ENCODE measurements around the gene PIAS3. TPM values are rescaled to one million over a fixed set of nuclear protein-coding genes. Genes with fewer than 3 reads are reported as not detected.
A peak's percentile ranks its signal among the peaks of the same experiment; 100 is the strongest.

PIAS3 gene
- total and polyA plus RNA-seq, 4 experiments from 2014 or later, result 8.8 to 33.6 (median 24.1) TPM

DNA sequence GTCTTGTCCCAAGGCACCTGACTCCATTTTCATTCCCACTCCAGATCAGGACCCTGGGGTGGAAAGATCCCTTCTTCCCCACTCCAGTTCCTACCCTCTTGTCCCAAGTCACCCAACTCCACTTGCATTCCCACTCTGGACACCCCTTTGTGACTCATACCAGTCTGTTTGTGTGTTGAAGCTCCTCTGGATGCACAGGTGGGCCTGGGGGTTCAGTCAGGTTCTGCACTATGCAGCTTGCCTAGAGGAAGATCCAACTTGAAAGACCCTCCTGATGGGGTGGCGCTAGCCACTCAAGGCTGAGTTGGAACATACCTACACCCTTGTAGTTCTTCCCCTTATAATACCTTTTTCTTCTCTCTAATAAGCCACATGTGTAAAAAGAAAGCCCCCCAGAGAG is 36.6 kb upstream of the PIAS3 start:
- CTCF ChIA-PET (ENCODE audit: partially characterized antibody), result interaction anchor here (0.7 to 2.0 kb wide), 6 partner anchors 13 to 119 kb away, joined by 3 to 6 read pairs (median 3); no protein-coding TSS in a partner anchor

DNA sequence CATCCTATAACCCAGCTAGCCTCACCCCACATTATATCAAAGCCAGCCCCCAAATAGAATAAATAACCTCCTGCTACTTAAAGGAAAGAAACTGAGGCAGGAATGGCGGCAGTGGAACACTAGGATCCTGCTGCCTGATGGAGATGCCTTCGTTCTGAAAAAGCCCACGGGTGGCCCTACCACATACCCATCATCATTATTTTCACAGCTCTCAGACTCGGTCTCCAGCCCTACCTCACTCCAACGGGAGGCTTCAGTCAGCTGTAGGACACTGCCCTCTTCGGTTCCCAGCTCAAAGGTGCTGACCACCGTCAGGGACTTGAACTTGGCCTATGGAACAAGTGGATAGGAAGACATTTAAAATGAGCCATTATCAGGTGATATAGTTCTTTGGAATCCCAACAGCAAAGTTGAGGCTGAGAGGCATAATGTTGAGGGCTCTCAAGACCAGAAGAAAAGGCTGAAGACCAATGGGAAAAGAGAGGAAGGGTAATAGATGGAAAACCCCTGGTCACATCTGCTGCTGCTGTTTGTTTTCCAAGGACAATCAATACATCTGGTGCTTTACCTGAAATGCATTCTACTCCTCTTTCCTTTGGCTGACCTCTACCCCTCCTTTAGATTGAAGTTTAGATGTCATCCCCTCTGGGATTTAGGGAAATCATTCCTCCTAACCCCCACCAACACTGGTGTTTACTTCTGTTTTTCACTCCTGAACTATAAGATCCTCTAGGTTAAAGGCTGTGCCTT is 34.6 kb upstream of the PIAS3 start:
- peak overlapping the region in 1 of 7 donors; percentile 42 for H3K27ac Mint-ChIP-seq
- no peaks in the 10 kb centered on the region for H3K27me3 Mint-ChIP-seq
- Histone ChIP-seq H3K9me3 (ENCODE audit: control insufficient read depth in 1 of 2, low read length in 2 of 2) (no peaks in the 10 kb centered on the region), H3K4me1 (ENCODE audit: insufficient read depth, low read length) (no peaks in the 10 kb centered on the region), H3K36me3 (ENCODE audit: insufficient read depth, low read length) (no peaks in the 10 kb centered on the region), H3K4me3 (ENCODE audit: low read length in 2 of 2) (no peak overlapping the region), H3K27me3 (ENCODE audit: insufficient read depth, low read length) (no peaks in the 10 kb centered on the region), H3K27ac (ENCODE audit: low read depth, low read length) (no peak overlapping the region)
- no peak for DNase-seq
- ChIA-PET POLR2A (ENCODE audit: partially characterized antibody) (interaction anchor here (2.8 kb wide), 1 partner anchor 34 kb away, joined by 12 read pairs; the partner anchor contains the start of gene PIAS3), CTCF (ENCODE audit: partially characterized antibody) (interaction anchor here (1.4 to 4.4 kb wide), 10 partner anchors 9 to 124 kb away, joined by 4 to 43 read pairs (median 12); partner anchors contain the start of genes LIX1L and NUDT17)
- peaks cover 3 to 7% of the 10 kb centered on the region in 2 donors for H3K36me3 Mint-ChIP-seq
- H3K9me3 Mint-ChIP-seq, result no peaks in the 10 kb centered on the region
- intact Hi-C loops (cut with micrococcal nuclease), result no loop called here
- no peaks in the 10 kb centered on the region for H3K4me1 Mint-ChIP-seq
- H3K4me3 Mint-ChIP-seq, result peak overlapping the region in 1 of 8 donors; percentile 43

More for the DNA sequence above, 36.6 kb upstream of the PIAS3 start:
- no peak overlapping the region for H3K27ac ChIP-seq (ENCODE audit: low read depth, low read length)
- no peaks in the 10 kb centered on the region for H3K27me3 ChIP-seq (ENCODE audit: insufficient read depth, low read length)
- DNase-seq, result no peak
- Mint-ChIP-seq H3K27ac (no peak overlapping the region), H3K9me3 (no peaks in the 10 kb centered on the region), H3K4me1 (no peaks in the 10 kb centered on the region), H3K4me3 (no peak overlapping the region), H3K27me3 (no peaks in the 10 kb centered on the region), H3K36me3 (peaks cover 3 to 7% of the 10 kb centered on the region in 2 donors)
- H3K4me1 ChIP-seq (ENCODE audit: insufficient read depth, low read length), result no peaks in the 10 kb centered on the region
- H3K9me3 ChIP-seq (ENCODE audit: control insufficient read depth in 1 of 2, low read length in 2 of 2), result no peaks in the 10 kb centered on the region
- intact Hi-C loops (cut with micrococcal nuclease), result no loop called here
- POLR2A ChIA-PET (ENCODE audit: partially characterized antibody), result interaction anchor here (1.4 kb wide), 1 partner anchor 32 kb away, joined by 3 read pairs; the partner anchor contains the start of gene RBM8A
- no peak overlapping the region for H3K4me3 ChIP-seq (ENCODE audit: low read length in 2 of 2)
- no peaks in the 10 kb centered on the region for H3K36me3 ChIP-seq (ENCODE audit: insufficient read depth, low read length)

DNA sequence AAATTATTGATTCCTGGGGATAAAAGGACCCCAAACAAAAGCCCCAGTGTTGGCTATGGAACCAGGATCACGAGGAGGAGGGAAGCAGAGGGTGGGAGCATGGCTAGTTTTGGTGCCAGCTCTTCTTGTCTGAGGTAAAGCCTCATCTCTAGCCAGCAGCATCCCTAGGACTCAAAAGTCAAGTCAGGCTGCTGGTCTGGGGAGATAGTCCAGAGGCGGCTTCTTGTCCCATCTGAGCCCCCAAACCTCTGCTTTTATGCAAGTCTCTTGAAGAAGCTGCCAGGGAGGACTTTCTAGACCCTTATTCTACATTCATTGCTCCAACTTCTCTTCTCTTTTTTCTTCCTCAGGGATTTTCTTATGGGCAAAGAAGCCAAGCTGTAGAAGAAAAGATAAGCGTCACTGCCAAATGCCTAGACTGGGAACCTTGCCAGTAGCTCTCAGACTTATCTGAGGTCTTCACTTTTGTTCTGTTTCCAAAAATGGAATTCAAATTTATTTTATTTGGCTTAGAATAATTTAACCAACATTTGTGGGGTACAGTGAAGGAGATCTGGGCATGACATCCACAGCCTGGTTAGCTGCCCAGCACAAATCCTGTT is 33.7 kb upstream of the PIAS3 start:
- Mint-ChIP-seq H3K9me3 (no peaks in the 10 kb centered on the region), H3K36me3 (peaks cover 3% of the 10 kb centered on the region in 2 donors), H3K27me3 (no peaks in the 10 kb centered on the region), H3K4me1 (no peaks in the 10 kb centered on the region), H3K27ac (no peak overlapping the region), H3K4me3 (no peak overlapping the region)
- H3K9me3 ChIP-seq (ENCODE audit: control insufficient read depth in 1 of 2, low read length in 2 of 2), result no peaks in the 10 kb centered on the region
- H3K27ac ChIP-seq (ENCODE audit: low read depth, low read length), result no peak overlapping the region
- intact Hi-C loops (cut with micrococcal nuclease), result no loop called here
- H3K27me3 ChIP-seq (ENCODE audit: insufficient read depth, low read length), result no peaks in the 10 kb centered on the region
- no peaks in the 10 kb centered on the region for H3K4me1 ChIP-seq (ENCODE audit: insufficient read depth, low read length)
- H3K36me3 ChIP-seq (ENCODE audit: insufficient read depth, low read length), result no peaks in the 10 kb centered on the region
- ChIA-PET POLR2A (ENCODE audit: partially characterized antibody) (interaction anchor here (0.7 to 2.8 kb wide), 4 partner anchors 26 to 115 kb away, joined by 3 to 12 read pairs (median 6); partner anchors contain the start of genes NUDT17 and PIAS3), CTCF (ENCODE audit: partially characterized antibody) (interaction anchor here (0.6 to 4.4 kb wide), 20 partner anchors 9 to 134 kb away, joined by 3 to 43 read pairs (median 6); partner anchors contain the start of genes ITGA10, LIX1L, NUDT17 and RBM8A)
- no peak for DNase-seq
- no peak overlapping the region for H3K4me3 ChIP-seq (ENCODE audit: low read length in 2 of 2)

DNA sequence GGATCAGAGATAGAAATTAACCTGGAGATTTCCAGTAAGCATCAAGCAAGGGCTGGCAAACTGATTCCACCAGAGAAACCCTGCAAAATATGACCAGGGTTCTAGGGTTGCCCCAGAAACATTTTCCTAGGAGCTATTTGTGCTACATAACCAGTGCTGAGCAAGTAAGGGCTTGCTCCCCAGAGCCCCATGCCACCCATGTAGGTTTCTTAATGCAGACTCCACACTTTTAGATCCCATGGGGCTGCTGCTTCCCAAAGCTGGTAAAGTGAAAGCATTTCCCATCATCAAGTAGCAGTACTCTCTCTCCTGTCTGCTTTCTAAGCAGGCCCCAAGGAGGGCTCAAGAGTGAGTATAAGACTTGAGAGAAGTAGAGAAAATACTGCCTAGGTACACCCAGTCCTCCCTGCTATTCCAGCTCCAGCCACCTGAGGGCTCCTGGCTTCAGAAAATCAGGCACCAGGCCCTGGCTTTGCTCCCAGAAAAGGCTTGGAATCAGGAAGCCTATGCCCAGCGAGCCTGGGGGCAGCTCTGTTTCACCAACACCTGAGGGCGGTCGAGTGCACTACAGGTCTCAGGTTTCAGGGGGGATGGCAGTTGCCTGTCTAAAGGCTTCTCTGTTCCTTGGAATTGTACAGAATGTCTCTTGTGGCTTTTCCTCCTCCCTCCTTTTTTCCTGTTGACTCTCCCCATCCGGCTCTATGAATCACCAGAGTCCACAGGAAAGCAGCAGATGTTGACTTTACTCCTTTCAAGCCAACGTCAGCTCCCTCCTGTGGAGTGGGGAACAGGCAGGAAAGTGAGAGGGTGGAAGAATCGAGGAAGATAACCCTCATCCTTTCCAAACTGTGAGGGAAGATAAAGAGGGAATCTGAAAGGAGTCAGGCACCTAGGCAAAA is 33.0 kb upstream of the PIAS3 start:
- H3K36me3 ChIP-seq (ENCODE audit: insufficient read depth, low read length), result no peaks in the 10 kb centered on the region
- no peaks in the 10 kb centered on the region for H3K9me3 ChIP-seq (ENCODE audit: control insufficient read depth in 1 of 2, low read length in 2 of 2)
- H3K4me1 ChIP-seq (ENCODE audit: insufficient read depth, low read length), result no peaks in the 10 kb centered on the region
- CTCF ChIA-PET (ENCODE audit: partially characterized antibody), result interaction anchor here (0.7 to 4.4 kb wide), 23 partner anchors 10 to 134 kb away, joined by 3 to 43 read pairs (median 5); partner anchors contain the start of genes HJV, ITGA10, LIX1L and NUDT17
- H3K27me3 Mint-ChIP-seq, result peaks cover 0 to under 1% of the 10 kb centered on the region in 2 donors
- no peaks in the 10 kb centered on the region for H3K9me3 Mint-ChIP-seq
- H3K36me3 Mint-ChIP-seq, result no peaks in the 10 kb centered on the region
- POLR2A ChIA-PET (ENCODE audit: partially characterized antibody), result interaction anchor here (0.7 to 2.8 kb wide), 6 partner anchors 27 to 115 kb away, joined by 3 to 12 read pairs (median 4); partner anchors contain the start of genes NUDT17, PIAS3 and RBM8A
- no peak overlapping the region for H3K4me3 Mint-ChIP-seq
- peak; percentile 21 to 50 (median 38) for DNase-seq
- H3K4me3 ChIP-seq (ENCODE audit: low read length in 2 of 2), result no peak overlapping the region
- H3K4me1 Mint-ChIP-seq, result peaks cover 0 to 2% (median under 1%) of the 10 kb centered on the region in 4 donors
- H3K27ac Mint-ChIP-seq, result no peak overlapping the region
- intact Hi-C loops (cut with micrococcal nuclease), result loop anchor here (1.0 kb wide), 1 partner anchor 121 kb away; no protein-coding TSS in a partner anchor
- H3K27me3 ChIP-seq (ENCODE audit: insufficient read depth, low read length), result no peaks in the 10 kb centered on the region
- H3K27ac ChIP-seq (ENCODE audit: low read depth, low read length), result no peak overlapping the region

DNA sequence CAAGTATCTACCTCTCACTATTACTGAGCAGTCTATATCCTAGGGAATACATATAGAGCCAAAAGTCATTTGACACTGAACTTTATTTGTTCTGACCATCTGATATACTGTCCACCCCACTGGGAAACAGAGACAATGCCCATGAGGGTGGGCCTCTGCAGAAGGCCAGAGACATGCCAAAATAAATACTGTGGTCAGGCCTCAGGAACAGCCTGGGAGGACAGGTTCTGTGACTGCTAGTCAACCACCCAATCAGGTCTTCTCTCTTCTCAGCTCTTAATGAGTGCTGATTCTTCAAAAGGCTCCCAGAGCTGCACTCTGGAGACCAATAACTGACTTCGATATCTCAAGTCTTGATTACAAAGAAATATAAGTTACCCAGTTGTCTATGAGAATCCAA is 32.3 kb upstream of the PIAS3 start:
- Mint-ChIP-seq H3K9me3 (no peaks in the 10 kb centered on the region), H3K36me3 (no peaks in the 10 kb centered on the region), H3K27ac (no peak overlapping the region), H3K4me3 (no peak overlapping the region), H3K27me3 (peaks cover 0 to 2% of the 10 kb centered on the region in 2 donors), H3K4me1 (peaks cover 2 to 9% (median 3%) of the 10 kb centered on the region in 4 donors)
- Histone ChIP-seq H3K36me3 (ENCODE audit: insufficient read depth, low read length) (no peaks in the 10 kb centered on the region), H3K27me3 (ENCODE audit: insufficient read depth, low read length) (no peaks in the 10 kb centered on the region), H3K4me3 (ENCODE audit: low read length in 2 of 2) (no peak overlapping the region), H3K9me3 (ENCODE audit: control insufficient read depth in 1 of 2, low read length in 2 of 2) (no peaks in the 10 kb centered on the region), H3K27ac (ENCODE audit: low read depth, low read length) (no peak overlapping the region), H3K4me1 (ENCODE audit: insufficient read depth, low read length) (peaks cover 3% of the 10 kb centered on the region)
- POLR2A ChIA-PET (ENCODE audit: partially characterized antibody), result interaction anchor here (0.7 to 2.8 kb wide), 5 partner anchors 32 to 116 kb away, joined by 4 to 12 read pairs (median 4); partner anchors contain the start of genes NUDT17, PIAS3 and RBM8A
- intact Hi-C loops (cut with micrococcal nuclease), result loop anchor here (1.0 kb wide), 1 partner anchor 122 kb away; no protein-coding TSS in a partner anchor
- DNase-seq, result no peak
- CTCF ChIA-PET (ENCODE audit: partially characterized antibody), result interaction anchor here (0.7 to 4.4 kb wide), 16 partner anchors 11 to 135 kb away, joined by 3 to 43 read pairs (median 8); partner anchors contain the start of genes HJV, ITGA10, LIX1L and NUDT17

DNA sequence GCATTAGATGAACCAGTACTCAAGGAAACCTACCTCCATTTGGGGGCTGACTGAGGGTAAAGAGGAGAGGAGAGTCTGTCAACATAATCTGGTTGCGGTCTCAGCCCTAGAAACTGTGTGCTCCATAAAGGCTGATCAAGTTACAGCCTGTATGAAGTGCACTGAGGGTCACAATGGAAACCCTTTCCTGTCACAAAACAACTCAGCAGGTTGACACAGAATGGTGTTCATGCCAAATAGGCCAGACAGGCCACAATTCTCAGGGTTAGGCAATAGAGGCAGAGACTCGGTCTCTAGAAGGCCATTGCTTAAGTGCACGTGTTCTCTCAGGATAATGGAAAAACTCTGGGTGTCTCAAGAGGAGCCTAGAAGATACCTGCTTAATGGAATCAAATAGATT is 30.8 kb upstream of the PIAS3 start:
- POLR2A ChIA-PET (ENCODE audit: partially characterized antibody), result interaction anchor here (1.0 kb wide), 1 partner anchor 24 kb away, joined by 3 read pairs; no protein-coding TSS in a partner anchor
- no peak for DNase-seq
- no peak overlapping the region for H3K27ac Mint-ChIP-seq

More for the DNA sequence above, 30.8 kb upstream of the PIAS3 start:
- Mint-ChIP-seq H3K4me3 (no peak overlapping the region), H3K9me3 (no peaks in the 10 kb centered on the region), H3K27me3 (peaks cover 4 to 9% of the 10 kb centered on the region in 2 donors), H3K36me3 (no peaks in the 10 kb centered on the region), H3K4me1 (peaks cover 10 to 23% (median 12%) of the 10 kb centered on the region in 4 donors)
- Histone ChIP-seq H3K27ac (ENCODE audit: low read depth, low read length) (no peak overlapping the region), H3K9me3 (ENCODE audit: control insufficient read depth in 1 of 2, low read length in 2 of 2) (no peaks in the 10 kb centered on the region), H3K27me3 (ENCODE audit: insufficient read depth, low read length) (no peaks in the 10 kb centered on the region), H3K4me3 (ENCODE audit: low read length in 2 of 2) (no peak overlapping the region), H3K4me1 (ENCODE audit: insufficient read depth, low read length) (peaks cover 13% of the 10 kb centered on the region), H3K36me3 (ENCODE audit: insufficient read depth, low read length) (no peaks in the 10 kb centered on the region)
- CTCF ChIA-PET (ENCODE audit: partially characterized antibody), result interaction anchor here (0.6 to 11.4 kb wide), 3 partner anchors 26 to 124 kb away, joined by 3 to 78 read pairs (median 43); partner anchors contain the start of gene NUDT17
- intact Hi-C loops (cut with micrococcal nuclease), result no loop called here

Measured in CD4-positive, alpha-beta memory T cell (primary cell).